HG02973 (cell line): ENCODE measurements around the gene VAV3.

Experiments used
- ATAC-seq: cut with Tn5 transposase; IDR thresholded peaks from one replicate; pipeline ENCODE4 v1.9.1; 2021; ENCODE audit warnings: moderate library complexity; ENCODE audit not compliant: unreplicated experiment

VAV3 gene

DNA sequence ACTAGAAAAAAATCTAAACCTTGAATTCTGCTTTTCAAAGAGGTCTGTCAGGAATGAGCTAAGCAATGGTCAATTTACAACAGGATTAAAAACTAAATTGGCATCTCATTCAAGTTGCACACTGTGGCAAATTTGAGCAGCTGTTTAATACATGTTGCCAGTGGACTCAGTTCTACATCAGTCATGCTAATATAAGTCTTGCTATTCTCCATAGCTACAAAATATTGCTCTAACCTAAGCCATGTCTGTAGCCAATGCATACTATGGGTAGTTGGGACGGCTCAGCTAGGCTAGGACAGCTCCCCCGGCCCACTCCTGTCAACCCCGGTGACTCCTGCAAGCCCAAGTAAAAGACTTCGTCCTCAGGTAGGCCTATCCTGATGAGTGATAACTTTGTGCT lies 10.9 kb upstream of the VAV3 start:
- no peak for ATAC-seq

DNA sequence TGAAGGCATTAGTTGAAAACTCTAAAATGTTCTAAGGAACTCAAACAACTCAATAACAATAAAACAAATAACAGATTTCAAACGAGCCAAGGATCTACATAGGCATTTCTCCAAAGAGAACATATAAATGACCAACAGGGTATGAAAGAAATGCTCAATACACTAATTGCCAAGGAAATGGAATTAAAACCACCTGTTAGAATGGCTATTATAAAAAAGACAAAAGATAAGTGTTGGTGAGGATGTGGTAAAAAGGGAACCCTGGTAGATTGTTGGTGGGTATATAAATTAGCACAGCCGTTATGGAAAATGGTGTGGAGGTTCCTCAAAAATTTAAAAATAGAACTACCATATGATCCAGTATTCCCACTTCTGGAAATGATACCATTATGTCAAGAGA lies 9.1 kb upstream of the VAV3 start:
- ATAC-seq, result no peak

DNA sequence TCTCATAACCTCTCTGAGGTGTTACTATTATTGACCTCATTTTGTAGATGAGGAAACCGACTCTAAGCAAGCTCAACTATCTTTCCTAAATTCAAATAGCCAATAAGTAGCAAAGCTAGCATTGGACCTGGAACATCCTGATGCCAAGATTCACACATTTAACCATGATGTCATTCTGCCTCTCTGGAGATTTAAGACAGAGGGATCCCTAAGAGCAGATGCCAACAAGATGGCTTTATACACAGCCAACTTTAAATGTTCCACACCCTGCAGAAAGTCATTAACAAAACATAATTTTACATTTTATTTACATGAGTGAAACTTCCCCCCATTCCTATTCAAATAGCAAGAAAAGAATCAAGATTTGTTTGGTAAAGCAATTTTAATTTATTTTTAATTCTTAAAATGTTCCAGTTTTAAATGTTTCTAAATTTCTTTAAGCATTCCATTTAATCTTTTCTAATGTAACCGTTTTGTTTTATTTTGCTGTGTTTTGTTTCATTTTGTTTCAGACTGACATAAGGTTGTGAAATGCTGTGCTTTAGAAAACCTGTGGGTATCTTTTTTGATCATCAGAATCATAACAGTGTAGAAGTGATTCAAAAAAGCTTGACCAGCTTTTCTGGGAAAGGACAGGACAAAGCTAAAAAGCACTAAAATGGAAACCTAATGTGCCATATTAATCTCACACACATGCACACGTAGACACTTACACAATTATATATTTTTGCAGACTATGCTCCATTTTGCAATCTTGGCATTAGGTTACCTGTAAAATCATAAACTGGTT lies 7.6 kb upstream of the VAV3 start:
- no peak for ATAC-seq

DNA sequence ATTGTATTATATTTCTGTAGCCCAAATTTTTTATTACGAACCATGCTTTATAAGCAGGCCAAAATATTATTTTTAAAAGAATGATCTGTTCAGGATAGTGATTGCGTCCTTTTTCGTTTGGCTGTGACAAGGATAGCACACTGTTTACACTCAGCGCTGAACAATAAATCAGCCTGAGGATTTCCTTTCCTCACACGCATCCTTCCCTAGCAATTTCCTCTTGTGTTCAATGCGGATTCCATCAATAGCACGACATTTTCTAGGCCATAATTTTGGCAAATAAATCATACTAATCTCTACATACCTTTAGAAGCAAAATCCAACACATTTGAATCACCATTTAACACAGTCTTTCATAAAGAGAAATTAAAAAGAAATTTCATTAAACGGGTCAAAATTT lies 1.6 kb upstream of the VAV3 start:
- ATAC-seq, result no peak

DNA sequence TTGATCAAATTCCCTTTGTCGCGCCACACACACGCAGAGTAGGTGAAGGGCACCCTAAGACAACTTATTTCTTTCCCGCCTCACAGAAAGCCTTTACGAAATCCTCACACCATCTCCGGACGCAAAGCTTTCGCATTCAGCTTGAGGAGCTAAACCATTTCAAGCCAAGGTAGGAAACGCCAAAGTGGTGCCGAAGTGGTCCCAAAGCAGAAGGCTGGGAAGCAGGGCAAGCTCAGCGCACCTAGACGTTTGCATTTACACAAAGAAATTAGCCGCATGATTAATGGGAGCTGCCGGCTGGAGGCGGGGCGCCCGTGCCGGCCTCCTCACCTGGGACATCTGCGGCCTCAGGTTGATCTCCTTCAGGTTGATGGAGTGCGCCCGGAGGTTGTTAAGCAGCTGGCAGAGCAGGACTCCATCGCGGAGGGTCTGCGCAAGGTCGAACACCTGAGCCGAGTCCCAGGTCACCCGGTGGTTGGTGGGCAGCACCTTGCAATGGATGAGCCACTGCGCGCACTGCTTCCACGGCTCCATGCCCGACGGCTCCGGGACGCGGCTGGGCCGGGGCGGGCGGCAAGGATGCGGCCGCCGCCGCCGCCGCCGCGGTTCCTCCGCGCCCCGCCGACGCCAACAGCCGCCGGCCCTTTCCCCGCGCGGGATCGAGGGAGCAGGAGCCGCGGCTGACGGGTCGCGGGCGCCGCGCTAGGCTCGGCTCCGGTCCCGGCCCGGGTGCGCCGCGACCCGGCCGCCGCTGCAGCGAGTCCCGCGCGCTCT lies 457 bp downstream of the VAV3 start:
- no peak for ATAC-seq

DNA sequence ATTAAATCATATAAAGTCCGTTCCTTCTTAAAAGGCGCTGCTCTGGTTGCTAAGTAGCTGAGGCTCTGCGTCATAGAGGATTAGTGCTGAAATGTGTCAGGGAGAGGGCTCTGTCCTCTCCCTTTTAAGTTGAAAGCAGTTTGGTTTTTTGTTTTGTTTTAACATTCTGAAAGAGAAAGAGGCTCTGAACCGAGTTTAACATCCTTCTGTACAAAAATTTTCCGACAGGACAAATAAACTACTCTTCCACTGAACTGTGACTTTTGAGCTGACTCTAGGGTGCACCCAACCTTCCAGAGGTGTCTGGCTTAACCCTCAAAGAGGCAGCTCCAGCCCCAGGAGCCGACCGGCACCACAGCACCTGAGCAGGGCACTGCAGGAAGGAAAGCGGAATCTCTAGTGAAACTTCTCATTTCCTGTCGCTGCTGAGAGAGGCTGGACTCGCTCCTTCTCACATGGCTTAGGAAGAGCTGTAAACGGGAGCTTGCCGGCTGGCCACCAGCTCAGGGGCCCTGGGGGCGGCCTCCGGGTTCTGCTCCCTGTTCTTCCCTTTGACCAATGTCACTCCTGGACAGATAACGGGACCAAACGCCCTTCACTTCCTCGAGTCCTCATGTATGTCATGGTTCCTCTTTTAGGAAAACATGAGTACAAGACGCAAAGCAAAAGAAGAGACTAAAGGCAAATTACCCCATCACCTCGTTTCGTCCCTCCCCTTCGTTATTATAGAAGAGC lies 1.2 kb downstream of the VAV3 start:
- ATAC-seq, result peak; percentile 83

DNA sequence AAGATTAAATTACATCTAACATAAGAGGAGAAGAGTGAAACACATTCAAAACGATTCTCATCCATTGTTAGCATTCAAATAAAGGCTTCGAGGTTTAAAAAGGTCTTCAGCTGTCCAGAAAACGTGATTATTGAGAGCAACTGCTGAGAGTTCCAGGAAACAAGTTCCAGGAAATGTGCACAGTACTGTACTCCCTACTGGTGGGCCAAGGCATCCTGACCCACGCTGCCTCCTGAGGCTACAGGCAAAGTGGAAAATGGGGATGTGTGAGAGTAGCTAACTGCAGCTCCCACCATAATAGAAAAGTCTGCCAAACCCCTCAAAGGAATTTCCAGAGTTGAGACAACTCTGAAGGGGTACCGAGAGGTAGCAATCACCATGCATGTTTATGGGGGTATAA lies 2.0 kb downstream of the VAV3 start:
- no peak for ATAC-seq

DNA sequence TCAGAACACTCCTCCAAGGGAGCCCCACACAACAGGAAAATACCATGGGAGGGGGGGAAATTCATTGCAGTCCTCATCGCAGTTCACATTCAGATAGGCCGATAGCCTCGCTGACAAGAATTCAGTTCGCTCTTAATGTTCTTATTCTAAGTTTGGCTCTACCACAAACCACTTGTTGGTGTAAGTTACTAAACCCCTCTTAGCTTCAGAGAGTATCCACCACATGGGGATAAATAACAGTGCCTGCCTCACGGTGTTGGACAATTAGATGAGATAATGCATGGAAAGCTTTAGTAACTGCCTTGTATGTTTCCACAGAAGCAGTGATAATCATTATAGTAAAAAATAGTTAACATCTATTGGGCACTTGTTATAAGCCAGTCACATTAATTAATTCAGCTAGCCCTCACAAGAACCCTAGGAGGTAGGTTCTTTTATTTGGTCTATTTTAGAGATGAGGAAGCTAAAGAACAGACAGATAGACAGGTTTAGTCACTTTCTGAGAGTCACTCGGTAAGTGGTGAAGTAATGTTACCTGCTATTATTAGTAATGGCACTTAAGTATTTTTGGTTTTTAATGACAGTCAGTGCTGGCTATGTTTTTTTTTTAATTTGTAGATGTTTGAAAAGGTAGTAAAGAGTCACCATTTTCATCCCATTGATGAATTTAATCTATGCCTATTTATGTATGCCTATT lies 10.1 kb downstream of the VAV3 start:
- ATAC-seq, result no peak

DNA sequence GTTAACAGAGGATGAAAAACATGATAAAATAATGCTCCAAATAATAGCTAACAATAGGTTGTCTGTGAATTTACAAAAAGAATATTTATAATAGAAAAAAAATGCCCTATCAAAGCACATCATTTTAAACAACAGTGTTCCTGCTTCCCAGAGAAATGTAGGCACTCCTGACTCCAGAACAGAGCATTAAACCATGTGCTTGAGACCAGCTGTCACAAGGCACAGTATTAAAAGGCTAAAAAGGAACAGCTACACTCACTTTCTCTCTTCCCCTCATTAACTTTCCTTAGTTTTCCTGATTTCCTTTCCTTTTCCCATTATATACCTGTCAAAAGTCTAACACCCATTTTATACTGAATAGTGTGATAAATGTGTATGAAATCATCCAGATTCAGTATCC lies 10.9 kb downstream of the VAV3 start:
- ATAC-seq, result no peak

DNA sequence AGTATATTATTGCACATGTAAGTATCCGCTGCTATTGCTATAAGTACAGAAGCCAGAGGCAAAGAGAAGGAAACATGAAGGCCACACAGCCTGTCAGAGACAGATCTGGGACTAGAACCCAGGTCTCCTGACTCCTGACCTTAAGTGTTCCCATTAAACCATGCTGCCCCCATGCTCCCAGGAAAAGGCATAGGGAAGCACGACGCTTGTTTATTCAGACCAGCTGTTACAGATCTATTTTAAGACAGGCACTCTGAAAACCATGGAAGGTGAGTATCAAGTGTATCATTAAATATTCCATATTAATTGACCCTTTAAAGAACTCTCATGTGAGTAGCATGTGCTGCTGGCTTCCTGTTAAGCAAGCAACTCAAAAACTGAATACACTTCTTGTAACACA lies 11.4 kb downstream of the VAV3 start:
- no peak for ATAC-seq

DNA sequence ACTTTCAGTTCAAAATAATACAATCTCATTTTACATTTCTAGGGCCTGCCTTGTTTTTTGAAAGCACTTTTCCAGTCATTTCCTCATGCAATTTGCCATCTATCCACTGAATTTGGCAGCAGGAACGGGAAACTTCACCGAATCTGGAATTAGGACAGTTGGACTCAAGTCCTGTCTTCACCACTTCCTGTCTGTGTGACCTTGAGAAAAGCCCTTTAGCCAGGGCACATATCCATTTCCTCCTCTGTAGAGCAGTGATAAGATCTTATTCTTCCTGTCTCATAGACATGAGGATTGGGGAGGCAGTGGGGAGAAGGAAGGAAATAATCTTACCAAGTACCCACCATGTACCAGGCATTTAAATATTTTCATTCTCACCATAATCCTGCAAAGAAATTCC lies 12.0 kb downstream of the VAV3 start:
- ATAC-seq, result no peak

DNA sequence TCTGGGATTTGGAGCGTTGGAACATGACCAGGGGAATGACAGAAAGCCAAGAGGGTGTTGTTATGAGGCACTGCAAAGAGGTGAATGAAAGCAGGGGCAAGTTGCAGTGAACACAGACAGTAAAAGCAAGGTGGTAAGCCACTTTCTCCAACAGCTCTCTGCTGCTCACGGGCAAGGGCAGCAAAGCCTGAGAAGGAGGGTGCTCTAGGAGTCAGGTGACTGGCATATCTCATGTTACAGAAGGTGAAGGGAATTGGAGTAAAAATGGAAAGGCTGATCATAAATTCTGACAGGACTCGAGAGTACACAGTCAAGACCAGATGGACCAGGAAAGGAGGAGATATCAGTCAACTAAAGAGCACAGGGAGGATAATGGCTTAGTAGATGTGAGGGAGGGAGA lies 14.5 kb downstream of the VAV3 start:
- no peak for ATAC-seq

DNA sequence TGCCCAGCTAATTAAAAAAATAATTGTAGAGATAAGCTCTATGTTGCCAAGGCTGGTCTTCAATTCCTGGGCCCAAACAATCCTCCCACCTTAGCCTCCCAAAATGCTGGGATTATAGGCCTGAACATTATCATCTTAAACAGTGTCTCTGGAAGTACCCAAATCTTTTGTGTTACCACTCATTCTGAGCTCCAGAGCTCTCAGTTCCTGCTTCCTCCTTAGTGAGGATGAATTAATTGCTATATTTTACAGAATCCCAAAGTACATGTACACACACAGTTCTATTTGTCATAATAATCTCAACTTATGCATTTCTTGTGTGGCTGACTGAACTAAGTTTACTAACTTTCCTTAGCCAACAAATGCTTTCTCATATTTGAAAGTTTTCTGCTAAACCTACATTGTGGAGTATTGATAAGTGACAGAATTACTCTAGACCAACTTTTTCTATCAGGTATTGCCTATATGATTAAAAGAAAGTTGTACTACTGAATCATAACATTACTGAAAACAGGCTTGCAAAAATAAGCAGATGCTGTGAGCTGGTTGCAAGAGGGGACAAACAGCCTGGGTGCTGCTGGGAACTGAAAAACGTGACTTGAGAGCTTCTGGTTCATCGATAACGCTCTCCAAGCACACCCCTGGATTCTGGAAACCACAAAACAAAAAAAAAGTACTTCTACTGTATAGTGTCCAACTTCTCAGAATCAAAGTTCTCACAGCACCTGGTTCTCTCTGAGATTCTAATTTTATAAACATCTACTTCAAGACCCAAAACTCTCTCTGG lies 15.3 kb downstream of the VAV3 start:
- peak; percentile 80 for ATAC-seq

DNA sequence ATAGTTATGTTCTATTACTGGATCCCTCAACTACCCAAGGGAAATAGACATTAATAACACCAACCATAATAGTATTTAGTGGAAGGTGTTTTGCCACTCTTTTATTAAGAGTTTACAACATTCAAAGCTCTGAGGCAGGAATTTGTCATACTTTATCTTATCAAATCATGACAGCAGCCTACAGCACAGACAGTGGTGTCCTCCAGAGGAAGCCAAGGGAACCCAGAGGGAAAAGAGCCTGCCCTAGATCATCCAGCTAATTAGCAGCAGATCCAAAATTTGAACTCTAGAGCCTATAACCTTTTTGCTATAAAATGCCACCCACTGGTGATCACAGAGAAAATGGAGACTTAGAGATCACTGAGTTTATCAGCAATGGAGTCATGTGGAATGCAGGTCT lies 18.2 kb downstream of the VAV3 start:
- ATAC-seq, result no peak

DNA sequence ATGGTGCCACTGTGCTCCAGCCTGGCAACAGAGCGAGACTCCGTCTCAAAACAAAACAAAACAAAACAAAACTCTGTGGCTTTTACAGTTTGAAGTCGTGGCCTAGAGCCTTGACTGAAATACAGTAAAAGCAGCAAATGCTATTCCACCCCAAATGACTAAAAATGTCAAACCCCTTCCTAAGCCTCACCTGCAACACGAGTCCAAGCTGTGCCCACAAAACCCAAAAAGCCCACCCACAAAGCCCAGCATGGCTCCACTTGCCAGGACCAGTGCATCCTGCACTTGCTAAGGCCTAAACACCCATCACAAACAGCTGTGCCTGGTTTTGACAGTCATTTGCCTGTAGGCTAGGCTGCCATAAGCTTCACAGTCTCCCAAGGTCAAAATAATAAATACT lies 21.3 kb downstream of the VAV3 start:
- no peak for ATAC-seq

DNA sequence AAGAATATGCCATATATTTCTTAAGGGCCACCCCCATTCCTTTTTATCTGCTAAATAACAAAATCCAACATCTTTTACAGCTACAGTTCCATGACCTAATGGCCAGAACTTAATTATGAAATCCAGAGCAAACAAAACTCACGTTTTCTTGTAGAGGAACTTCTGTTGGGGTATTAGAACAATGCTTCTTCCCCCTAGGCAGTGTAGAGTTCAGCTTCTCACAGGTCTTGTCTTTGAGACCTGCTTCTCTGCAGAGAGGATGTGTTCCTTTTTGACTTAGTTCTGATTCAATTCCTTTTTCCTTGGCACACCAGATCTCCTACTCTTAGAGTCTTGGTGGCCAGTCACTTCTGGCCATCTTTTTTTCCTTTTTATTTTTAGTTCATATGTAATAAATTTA lies 22.2 kb downstream of the VAV3 start:
- no peak for ATAC-seq

DNA sequence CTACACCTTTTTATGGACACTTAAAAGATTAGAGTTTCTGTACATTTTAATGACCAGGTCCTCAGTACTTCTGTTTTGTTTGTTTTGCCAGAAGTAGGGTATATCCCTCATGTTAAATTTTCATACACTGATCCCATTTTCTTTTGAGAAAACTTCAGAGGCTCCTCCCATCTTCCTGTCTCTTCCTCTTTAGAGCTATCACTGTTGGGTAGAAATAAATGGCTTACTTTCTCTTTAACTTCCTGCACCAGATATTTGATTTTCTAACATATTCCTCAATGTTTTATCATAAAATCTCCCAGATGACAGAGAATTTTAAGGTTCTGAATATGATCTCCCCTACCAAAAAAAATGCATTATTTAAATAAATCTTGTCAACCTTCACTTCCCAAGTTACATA lies 23.4 kb downstream of the VAV3 start:
- no peak for ATAC-seq

DNA sequence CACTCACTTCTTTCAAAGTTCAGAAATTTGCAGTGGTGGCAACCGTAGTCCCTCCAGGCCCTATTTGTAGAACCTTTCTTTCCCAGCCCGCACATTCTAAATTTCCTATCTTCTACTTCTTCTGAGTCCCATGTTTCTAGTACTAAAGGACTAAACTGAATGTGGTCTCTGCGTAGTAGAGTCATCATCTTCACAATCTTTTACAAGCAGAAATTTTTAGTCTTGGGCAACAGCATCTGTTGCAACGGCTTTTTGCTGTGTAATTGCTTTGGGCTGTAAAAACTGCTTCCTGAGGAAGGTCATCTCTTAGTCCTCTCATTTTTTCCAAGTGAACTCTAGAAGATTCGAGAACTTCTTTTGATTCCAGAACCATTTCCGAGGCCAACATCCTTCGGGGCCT lies 23.9 kb downstream of the VAV3 start:
- no peak for ATAC-seq

DNA sequence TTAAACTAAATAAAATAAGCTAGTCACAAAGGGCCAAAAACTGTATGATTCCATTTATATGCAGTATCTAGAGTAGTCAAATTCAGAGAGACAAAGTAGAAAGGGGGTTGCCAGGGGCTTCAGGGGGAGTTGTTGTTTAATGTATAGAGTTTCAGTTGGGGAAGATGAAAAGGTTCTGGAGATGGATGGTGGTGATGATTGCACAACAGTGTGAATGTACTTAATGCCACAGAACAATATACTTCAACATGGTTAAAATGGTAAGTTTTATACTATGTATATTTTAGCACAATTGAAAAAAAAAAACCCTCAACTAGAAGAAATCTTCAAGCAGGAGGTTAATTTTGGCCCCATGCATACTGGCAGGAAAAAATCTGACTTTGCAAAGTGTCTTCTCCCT lies 24.3 kb downstream of the VAV3 start:
- ATAC-seq, result no peak

DNA sequence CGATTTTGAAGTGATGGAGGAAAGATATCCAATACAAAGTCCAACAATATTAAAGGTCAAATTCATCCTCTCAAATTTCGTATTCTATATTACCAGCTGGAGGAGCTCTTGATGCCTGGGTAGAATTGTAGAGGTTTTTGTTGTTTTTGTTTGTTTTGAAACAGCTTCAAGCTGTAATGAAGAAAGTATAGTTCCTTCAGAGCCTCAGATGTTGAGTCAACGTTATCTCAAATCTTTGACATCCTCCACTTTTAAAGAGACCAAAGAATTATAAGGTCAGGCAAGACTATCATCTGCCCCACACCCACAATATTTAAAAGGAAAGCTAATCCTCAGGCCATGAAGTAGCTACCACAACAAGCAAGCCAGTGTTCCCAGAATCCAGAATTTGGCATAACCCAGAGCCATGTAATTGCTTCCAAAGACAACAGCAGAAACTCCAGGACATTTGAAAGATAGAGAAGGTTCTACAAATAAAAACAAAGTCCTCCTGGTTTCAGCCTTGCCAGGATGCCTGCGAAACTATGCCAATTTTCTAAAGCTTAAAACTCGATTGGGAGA lies 24.9 kb downstream of the VAV3 start:
- no peak for ATAC-seq
